ENCODE results near the gene CRIP1.

The CRIP1 gene

DNA sequence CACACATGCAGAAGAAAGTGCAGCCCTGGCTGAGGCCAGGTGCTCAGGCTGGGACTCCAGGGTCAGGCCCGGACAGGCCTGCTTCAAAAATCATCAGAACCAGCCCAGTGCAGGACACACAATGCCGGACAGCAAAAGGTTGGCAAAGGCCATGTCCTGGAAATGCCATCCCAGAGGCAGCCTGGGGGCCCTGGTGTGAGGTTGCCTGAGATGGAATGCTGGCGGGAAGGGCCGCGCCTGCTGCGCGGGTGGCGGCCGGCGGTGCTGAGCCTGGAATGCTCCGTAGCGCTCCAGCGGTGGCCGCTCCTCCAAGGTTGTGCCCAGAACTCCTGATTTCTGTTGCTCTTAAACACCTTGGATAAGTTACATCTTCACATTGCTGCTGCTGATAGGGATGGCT lies 33.7 kb upstream of the CRIP1 start:
- DNase-seq: no peak

DNA sequence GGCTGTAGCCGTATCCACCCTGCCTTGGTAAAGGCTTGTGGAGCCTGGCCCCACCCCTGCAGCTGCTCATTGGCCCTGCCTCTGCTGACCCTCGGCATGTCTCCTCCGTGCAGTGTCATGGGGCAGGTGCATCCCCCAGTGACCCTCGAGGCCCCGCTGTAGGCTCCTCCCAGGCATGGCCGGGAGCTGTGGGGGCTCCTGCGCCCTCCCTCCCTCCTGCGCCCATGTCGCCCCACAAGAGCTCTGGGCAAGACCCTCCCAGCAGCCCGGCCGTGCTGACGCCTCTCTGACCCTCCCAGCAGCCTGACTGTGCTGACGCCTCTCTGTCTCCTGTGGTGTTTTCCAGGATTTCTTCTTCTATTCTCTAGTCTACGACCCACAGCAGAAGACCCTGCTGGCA lies 32.8 kb upstream of the CRIP1 start:
- no peak for DNase-seq

DNA sequence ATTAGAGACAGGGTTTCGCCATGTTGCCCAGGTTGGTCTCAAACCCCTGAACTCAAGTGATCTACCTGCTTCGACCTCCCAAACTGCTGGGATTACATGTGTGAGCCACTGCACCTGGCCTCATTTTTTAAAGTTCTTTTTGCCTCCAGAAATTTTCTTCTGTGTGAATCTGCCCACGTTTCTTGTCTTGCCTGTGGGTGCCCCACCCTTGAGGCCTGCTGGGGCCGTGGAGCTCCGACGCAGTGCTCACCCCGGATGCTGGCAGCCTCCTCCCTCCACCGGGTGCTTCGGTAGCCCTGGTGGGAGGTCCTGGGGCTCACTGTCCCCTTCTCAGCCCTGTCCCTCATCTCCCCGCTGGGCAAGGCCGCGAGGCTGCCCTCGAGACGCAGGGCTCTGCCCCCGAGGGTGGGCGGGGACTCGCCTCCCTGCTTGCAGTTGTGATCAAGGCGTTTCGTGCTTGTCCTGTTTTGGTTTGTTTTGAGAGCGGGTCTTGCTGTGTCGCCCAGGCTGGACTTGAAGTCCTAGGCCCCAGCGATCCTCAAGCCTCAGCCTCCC lies 31.5 kb upstream of the CRIP1 start:
- DNase-seq: no peak

DNA sequence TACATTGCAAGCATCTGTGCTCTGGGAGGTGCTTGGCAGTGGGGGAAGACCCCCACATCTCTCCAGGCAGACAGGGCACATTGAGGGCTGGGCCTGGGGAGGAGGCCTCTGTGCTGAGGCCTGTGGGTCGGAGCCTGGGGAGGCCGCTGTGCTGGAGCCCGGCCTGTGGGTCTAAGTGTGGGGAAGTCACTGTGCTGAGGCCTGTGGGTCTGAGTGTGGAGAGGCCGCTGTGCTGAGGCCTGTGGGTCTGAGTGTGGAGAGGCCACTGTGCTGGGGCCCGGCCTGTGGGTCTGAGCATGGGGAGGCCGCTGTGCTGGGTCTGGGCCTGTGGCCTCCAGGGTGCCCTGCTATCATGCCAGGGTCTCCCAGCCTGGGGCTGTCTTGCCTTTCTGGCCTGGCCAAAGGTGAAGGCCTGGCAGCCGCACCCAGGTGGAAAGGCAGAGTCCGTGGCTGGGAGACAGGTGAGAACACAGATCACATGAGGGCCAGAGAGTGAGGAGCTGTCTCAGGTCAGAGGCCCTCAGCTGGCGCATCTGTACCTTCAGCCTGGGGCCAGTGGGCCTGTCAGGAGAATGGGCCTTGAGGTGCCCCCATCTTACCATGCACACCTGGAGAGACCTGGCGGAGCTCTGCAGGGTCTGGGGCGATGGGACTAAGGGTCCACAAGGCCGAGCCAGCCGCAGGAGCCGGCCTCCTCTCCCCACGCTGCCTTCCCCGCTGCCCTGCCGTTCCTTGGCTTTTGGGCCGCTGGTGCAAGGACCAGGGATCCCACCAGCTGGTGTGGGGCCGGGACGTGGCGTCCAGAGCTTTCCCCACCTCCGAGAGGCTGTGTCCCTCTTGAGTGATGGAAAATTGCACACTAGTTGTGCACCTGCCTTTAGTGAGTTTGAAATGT lies 30.7 kb upstream of the CRIP1 start:
- DNase-seq: no peak

DNA sequence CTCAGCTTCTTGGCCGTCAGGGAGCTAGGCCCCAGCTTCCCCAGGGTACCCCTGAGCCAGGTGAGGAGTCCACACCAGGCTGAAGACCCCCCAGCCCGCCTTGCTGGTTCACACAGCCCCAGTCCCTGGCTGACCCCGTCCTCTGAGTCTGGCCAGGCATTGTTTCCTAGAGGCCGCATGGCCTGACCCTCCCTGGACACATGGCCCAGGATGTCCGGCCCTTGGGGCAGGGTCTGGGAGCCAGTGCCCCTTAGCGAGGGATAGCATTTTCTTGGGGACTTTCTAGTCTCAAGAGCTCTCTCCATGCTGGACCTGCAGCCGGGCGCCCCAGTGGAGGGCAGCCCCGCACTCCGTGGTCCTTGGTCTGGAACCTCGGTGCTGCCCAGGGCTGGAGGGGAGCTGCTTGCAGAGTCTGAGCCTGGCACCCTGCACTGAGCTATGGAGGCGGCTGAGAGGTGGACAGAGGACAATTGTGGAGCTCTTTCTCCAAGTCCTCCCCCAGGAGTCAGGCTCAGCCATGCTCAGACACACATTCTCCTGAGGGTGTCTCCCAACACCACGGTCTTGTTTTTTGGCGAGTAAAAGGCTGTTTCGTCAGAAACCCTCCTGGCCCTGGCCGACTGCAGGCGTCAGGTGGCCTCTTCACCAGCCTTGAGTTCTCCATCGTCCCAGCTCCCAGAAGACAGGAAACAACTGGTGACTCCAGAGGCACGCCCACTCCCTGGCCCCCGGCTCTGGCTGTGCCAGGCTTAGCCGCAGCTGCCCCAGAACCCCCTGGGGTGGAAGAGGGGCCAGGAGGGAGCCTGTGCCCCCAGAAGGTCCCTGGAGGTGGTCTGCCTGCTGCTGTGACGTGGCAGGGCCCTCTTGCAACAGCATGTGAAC lies 29.7 kb upstream of the CRIP1 start:
- no peak for DNase-seq

DNA sequence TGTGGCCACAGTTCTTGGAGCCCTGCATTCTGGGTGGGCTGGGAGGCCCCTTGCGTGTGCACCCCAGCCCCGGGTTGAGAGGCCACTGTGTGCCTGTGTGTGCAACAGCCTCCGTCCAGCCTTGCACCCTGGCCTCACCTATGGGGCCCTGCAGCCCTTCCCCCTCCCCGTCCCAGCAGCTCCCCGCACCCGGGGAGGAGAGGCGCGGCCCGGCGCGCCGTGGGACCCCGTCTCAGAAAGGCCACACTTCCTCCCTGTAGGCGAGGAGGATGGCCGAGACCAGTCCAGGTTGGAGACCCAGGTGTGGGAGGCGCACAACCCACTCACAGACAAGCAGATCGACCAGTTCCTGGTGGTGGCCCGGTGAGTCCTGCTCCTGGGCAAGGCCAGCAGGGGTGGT lies 28.7 kb upstream of the CRIP1 start:
- no peak for DNase-seq

DNA sequence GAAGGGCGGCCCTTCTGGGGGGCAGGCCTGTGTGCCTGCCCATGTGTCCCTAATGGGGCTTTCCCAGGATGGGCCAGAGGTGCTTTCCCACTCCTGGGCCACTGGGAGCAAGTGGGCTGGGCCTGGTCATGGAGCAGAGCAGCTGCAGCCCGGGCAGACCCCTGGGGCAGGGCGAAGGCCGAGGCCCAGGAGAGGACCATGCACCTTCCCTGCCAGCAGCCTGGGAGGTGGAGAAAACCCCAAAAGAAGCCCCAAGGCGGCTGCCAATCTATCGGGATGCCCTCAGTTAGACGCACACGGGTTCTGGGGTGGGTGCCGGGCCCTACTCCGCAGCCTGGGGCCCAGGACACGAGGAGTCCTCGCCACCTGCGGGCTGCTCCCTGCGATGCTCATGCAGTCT lies 28.1 kb upstream of the CRIP1 start:
- no peak for DNase-seq

DNA sequence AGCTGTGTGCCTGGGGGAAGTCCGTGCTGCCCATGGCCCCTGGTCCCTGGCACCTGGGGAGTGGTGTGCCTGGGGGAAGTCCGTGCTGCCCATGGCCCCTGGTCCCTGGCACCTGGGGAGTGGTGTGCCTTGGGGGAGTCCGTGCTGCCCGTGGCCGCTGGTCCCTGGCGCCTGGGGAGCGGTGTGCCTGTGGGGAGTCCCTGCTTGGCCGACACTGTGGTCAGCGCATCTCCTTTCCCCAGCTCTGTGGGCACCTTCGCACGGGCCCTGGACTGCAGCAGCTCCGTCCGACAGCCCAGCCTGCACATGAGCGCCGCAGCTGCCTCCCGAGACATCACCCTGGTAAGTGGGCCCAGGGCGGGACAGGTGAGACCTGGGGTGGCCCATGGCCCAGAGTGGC lies 26.6 kb upstream of the CRIP1 start:
- no peak for DNase-seq

DNA sequence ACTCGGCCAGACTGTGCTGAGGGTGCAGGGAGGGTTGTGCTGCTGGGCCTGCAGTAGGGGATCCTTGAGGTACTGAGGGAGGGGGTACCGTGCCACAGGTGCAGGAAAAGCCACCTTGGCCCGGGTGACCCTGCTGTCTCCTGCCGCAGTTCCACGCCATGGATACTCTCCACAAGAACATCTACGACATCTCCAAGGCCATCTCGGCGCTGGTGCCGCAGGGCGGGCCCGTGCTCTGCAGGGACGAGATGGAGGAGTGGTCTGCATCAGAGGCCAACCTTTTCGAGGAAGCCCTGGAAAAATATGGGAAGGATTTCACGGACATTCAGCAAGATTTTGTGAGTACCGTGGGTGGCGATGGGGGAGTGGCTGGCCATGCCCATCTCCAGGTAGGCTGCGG lies 26.1 kb upstream of the CRIP1 start:
- DNase-seq: no peak

DNA sequence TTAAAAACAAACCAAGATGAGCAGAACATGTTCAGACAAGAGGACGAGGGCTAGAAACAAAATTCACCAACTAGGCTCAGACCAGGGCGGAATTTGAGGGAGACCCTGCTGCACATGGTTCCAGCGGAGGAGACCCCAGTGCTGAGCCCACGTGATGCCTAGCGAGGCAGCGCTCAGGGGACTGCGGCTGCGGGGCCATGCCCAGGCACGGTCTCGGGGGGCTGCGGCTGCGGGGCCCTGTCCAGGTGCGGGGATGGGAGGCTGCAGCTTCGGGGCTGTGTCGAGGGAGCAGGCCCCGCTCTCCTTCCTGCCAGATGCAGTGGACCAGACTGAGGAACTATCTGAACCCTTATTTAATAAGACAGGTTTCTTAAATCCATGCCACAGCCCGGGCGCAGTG lies 24.8 kb upstream of the CRIP1 start:
- no peak for DNase-seq

DNA sequence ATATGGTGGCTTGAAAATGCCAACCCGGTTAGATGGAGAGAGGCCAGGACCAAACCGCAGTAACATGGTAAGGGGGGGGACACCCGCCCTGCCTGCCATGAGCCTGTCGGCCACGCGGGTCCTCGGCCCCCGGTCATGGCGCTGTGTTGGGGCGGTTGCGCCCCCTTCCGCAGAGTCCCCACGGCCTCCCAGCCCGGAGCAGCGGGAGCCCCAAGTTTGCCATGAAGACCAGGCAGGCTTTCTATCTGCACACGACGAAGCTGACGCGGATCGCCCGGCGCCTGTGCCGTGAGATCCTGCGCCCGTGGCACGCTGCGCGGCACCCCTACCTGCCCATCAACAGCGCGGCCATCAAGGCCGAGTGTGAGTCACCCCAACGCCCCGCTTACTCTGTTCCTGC lies 22.2 kb upstream of the CRIP1 start:
- DNase-seq: no peak

DNA sequence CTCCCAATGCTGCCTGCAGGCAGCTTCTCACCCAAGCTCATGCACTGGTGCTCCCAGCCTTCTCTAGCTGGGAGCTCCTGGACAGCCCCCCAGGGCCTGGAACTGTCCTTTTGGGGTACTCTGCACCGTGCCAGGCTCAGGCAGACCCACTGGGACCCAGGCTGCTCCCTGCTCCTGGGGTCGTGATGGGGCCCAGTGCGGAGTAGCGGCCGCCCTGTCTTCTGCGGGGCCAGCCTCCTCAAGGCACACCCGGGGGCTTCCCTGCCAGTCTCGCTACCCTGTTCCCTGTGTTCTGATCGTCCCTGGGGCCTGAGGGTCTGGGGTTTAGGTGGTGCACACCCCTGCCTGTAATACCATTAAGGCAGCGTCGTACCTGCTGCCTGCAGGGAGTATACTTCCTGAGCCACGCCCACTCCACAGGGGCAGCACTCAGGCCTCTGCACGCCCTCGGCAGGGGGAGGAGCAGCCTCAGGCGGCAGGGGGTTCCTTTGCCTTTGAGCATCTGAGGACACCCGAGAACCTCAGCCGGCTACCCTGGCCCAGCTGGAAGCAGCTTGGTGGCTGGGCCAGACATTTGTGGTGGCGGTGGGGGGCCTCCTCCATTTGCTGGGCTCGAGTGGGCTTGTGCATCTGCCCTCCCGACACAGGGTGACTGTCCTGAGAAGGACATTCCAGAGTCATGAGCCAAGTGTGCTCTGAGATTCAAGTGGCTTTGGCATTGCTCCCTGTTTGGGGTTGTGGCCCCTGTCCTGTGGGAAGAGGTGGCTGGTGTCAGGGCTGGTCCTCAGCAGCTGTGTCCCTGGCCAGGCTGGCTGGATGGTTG lies 21.3 kb upstream of the CRIP1 start:
- no peak for DNase-seq

DNA sequence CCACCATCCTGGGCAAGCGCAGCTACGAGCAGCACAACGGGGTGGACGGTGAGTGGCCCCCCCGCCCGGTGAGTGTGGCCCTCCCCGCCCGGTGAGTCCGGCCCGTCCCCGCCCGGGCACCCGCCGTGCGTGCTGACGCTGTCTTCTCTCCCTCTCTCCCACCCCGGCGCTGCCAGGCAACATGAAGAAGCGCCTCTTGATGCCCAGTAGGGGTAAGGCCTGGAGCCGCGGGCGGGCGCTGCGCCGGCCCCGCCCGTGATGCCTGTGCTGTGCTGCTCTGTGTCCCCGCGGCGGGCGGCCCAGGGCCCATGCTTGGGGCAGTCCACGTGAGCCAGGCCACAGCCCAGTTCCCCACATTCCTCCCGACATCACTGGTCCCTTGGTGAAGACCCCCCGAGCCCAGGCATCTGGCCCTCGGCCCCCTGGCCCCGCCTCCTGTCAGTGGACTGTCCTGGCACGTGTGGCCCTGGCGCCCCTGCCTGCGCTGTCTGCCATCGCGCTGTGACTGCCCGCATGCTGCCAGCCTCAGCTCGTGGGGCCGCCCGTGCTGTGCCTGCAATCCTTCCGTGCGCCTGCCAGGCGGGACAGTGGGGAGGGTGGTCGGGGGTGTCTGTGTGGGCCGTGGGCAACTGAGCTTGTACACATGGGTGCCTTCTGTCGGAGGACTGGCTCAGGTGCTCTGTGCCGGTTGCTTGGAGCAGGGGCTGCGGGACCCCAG lies 20.0 kb upstream of the CRIP1 start:
- DNase-seq: no peak

DNA sequence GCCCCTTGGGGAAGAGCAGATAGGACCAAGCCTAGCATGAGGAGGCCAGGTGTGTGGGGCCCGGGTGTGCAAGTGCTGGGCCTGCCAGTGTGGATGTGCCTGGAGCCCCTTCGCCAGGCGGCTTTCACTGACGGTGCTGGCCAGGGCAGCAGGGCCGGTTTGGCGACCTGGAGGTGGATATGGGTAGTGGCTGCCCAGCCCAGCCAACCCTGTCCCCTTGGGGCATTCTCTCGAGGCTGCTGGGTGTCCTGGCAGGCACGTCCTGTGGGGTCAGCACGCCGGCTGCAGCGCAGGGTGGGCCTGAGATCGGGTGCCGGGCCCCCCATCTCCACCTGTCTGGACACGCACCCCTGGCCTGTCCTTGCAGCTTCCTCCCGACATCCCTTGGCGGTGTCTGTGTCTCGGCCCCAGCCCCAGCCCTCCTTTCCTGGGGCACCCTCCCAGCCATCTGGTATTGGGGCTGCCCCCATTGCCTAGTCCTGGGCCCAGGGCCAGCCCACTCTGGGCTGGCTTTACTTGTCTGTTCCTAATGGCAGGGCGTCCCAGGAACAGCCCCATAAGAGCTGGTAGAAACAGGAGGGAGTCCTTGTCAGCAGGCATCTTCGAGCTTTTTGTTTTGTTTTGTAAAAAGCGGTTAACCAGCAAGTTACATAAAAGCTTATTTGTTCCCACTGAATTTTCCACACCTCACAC lies 19.3 kb upstream of the CRIP1 start:
- DNase-seq: no peak

DNA sequence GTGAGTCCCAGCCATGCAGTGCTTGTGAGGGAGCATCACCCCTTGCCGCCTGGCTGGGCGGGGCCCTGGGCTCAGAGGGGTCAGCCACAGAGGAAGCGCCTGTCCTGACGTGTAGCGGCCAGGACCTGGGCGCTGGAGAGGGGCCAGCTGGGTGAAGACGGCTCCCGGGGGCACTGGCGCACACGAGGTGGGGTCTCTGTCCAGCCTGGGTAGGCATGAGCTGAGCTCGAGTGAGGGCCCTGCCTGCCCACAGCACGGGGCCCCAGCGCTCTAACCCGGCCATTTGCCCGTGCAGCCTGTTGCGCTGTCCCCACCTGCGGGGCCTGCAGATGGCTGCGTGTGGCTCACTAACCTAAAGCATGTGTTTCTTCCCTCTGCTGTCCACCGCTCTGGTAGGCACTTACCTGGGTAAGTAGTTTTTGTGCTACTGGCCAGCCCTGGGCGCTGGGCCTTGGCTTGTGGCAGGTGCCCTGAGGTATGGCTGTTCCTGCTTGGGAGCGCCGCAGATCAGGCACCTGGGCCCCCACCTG lies 18.7 kb upstream of the CRIP1 start:
- no peak for DNase-seq

DNA sequence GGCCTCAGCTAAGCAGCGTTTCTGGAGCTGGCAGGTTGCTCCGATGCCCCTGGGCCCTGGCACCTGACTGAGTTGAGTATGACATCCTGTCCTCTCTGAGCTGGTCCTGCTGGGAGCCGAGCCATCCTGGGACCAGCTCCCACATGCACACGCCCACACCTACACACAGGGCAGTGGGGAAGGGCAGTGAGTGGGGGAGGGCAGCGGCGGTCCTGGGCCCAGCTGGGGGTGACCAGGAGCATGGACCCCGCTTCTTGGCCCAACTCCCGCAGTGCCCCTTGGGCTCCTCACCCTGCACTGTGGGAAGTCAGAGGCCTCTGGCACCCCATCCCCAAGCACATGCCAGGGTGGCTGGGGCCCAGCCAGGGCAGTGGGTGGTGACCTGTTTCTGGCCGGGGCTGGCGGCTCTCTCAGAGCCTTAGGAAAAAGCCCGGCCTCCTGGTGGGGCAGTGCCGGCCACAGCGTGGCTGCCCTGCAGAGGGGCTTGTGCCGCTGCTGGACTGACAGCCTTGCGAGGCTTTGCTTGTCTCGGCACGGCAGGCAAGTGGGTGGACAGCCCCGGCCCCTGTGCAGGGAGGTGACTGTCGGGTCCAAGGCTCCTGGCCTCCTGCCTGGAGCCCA lies 18.0 kb upstream of the CRIP1 start:
- DNase-seq: no peak

DNA sequence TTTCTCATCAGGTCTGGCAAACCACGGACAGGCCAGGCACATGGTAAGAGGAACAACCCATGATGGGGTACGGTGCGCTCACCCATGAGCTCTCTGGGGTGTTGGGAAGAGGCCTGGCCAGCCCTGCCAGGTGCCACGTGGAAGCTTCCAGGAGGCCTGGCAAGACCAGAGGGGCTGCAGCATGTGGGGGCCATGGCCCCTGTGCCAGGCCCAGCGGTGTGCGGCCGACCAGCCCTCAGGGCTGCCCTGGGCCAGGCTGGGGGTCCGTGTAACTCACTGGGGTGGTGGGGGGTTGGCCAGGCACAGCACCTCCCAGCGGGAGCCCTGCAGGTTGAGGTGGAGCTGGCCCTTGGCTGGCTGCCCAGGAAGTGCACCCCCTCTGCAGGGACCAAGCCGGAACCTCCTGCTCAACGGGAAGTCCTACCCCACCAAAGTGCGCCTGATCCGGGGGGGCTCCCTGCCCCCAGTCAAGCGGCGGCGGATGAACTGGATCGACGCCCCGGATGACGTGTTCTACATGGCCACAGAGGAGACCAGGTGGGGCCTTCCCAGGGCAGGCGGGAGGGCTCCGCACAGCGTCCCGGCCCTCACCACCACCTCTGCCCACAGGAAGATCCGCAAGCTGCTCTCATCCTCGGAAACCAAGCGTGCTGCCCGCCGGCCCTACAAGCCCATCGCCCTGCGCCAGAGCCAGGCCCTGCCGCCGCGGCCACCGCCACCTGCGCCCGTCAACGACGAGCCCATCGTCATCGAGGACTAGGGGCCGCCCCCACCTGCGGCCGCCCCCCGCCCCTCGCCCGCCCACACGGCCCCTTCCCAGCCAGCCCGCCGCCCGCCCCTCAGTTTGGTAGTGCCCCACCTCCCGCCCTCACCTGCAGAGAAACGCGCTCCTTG lies 17.0 kb upstream of the CRIP1 start:
- no peak for DNase-seq

DNA sequence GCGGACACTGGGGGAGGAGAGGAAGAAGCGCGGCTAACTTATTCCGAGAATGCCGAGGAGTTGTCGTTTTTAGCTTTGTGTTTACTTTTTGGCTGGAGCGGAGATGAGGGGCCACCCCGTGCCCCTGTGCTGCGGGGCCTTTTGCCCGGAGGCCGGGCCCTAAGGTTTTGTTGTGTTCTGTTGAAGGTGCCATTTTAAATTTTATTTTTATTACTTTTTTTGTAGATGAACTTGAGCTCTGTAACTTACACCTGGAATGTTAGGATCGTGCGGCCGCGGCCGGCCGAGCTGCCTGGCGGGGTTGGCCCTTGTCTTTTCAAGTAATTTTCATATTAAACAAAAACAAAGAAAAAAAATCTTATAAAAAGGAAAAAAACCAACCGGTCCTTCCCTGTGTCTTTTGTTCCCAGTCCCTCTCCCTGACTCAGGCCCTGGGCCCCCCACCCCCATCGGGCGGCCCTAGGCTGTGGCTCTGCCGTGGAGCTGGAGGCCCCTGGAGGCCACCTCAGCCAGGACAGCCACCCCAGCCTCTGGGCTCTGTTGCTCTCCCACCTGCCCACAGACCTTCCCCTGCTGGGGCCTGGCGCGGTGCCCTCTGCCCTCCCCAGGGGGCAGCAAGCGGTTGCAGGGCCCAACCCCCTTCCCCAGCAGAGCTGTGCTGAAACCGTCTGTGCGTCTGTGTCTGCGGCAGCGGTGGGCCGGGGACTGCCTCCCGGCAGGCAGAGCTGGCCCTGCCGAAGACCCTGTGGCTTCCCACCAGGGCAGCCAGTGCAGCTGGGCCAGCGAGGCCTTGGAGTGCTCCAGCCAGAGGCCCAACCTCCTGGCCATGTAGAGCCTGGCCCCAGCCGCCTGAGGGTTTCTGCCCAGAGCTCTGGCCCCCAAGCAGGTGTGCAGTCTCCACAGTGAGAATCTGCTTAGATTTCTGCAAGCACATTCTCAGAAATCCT lies 16.1 kb upstream of the CRIP1 start:
- DNase-seq: no peak

All from activated CD4-positive, CD25-positive, alpha-beta regulatory T cell treated with anti-CD3 and anti-CD28 coated beads, Interleukin-2, amount 50 U/mL, for 72 hours (primary cell).